K562 (cell line): ENCODE data around the gene SLC13A3. TPM values are rescaled to one million over a fixed set of nuclear protein-coding genes. Genes with fewer than 3 reads are reported as not detected.

Experiments
- ATAC-seq: fragments of 200-7000 bp; cut with Tn5 transposase; 3 replicates; pipeline ENCODE4 v1.9.1; 2020; ENCODE audit warnings: moderate library complexity
- BruUV-seq: library from RNA; stranded (reverse); fragments of 400-500 nt; replicated peaks from 2 replicates; lab custom pipeline; 2021; lab: Mats Ljungman, UMichigan
- CTCF ChIA-PET: fragments of 300-600 bp; formaldehyde crosslinking; extraction: SDS; loops from one replicate; lab custom pipeline; 2021; ENCODE audit warnings: low intra/inter-chr PET ratio; lab: Yijun Ruan, JAX
- POLR2A ChIA-PET: fragments of 300-600, 350-650 bp; sonication (Branson Sonifier 250); formaldehyde crosslinking; extraction: SDS; loops from one replicate; lab custom pipeline; 2021; ENCODE audit warnings: antibody characterized with exemption, inconsistent platforms; lab: Yijun Ruan, JAX
- DNase-seq, 4 experiments: peaks; one replicate each; pipeline versions ENCODE4 v3.0.0 to v3.0.0-alpha.2; 2011 to 2018; ENCODE audit warnings: low spot score in 3 of 4, mixed read lengths in 3 of 4; ENCODE audit errors: extremely low read depth in 1 of 4
- FAIRE-seq: peaks from 2 replicates; lab custom pipeline; 2011; peaks lifted over from hg19 to GRCh38; lab: Jason Lieb, UNC
- H2AFZ ChIP-seq: 2 replicates; pipeline ENCODE4 v1.6.0; 2011; ENCODE audit warnings: low read depth, low read length, control low read depth, inconsistent platforms
- H3K27ac ChIP-seq: fragments of 200-600 bp; 3 replicates; pipeline ENCODE4 v1.8.0; 2011; ENCODE audit warnings: low read depth, mild to moderate bottlenecking, control low read depth, inconsistent platforms, low read length, moderate library complexity, mixed read lengths; ENCODE audit errors: extremely low read depth
- H3K27me3 ChIP-seq, 2 experiments: fragments of 300-600 bp in 1 of 2; 2 replicates in 1 of 2; 3 replicates in 1 of 2; pipeline versions ENCODE4 v1.6.0 to v1.8.0; 2011; ENCODE audit warnings: inconsistent platforms in 2 of 2, low read length in 2 of 2, mild to moderate bottlenecking in 1 of 2, mixed read lengths in 1 of 2, moderate library complexity in 1 of 2; ENCODE audit not compliant: control insufficient read depth in 2 of 2, insufficient read depth in 2 of 2
- H3K36me3 ChIP-seq: fragments of 300-600 bp; 3 replicates; pipeline ENCODE4 v1.8.0; 2011; ENCODE audit warnings: mild to moderate bottlenecking, low read length, inconsistent platforms; ENCODE audit not compliant: control insufficient read depth, insufficient read depth
- H3K4me1 ChIP-seq, 2 experiments: fragments of 200-600 bp in 1 of 2; replicated peaks in 1 of 2; 2 replicates in 1 of 2; 3 replicates in 1 of 2; pipeline versions ENCODE4 v1.5.1 to v1.8.0; 2011; ENCODE audit warnings: inconsistent platforms in 2 of 2, low read length in 2 of 2, mild to moderate bottlenecking in 1 of 2, mixed read lengths in 1 of 2, moderate library complexity in 1 of 2; ENCODE audit not compliant: control insufficient read depth in 2 of 2, insufficient read depth in 2 of 2
- H3K4me2 ChIP-seq: 2 replicates; pipeline ENCODE4 v1.6.1; 2011; ENCODE audit warnings: low read length, control low read depth, inconsistent platforms, mixed read lengths; ENCODE audit not compliant: insufficient read depth
- H3K4me3 ChIP-seq: fragments of 200-600 bp; sonication (generic), shearing (Covaris generic); 2 replicates; pipeline ENCODE4 v1.5.1; 2016; ENCODE audit warnings: control low read depth, inconsistent platforms
- H3K79me2 ChIP-seq: fragments of 200-600 bp; 3 replicates; pipeline ENCODE4 v1.8.0; 2011; ENCODE audit warnings: low read length, inconsistent platforms; ENCODE audit not compliant: control insufficient read depth, insufficient read depth
- H3K9ac ChIP-seq, 2 experiments: 2 replicates each; pipeline versions ENCODE4 v1.6.0 to v1.6.1; 2011; ENCODE audit warnings: low read depth in 2 of 2, low read length in 2 of 2, control low read depth in 1 of 2, inconsistent platforms in 1 of 2, mild to moderate bottlenecking in 1 of 2, mixed read lengths in 1 of 2; ENCODE audit not compliant: insufficient read depth in 1 of 2
- H3K9me1 ChIP-seq: one replicate; pipeline ENCODE4 v1.6.0; 2011; ENCODE audit warnings: inconsistent platforms, mild to moderate bottlenecking, low read length, moderate library complexity; ENCODE audit not compliant: control insufficient read depth, insufficient read depth
- H3K9me3 ChIP-seq: replicated peaks from 2 replicates; pipeline ENCODE4 v1.5.1; 2011; ENCODE audit warnings: low read depth, low read length, inconsistent platforms; ENCODE audit not compliant: control insufficient read depth, insufficient read depth
- H4K20me1 ChIP-seq: replicated peaks from 2 replicates; pipeline ENCODE4 v1.6.1; 2011; ENCODE audit warnings: low read length, inconsistent platforms, mixed read lengths; ENCODE audit not compliant: control insufficient read depth, insufficient read depth
- BCOR ChIP-seq: fragments of 450-650 bp; IDR thresholded peaks from 2 replicates; pipeline ENCODE4 v1.6.1; 2016
- CHD1 ChIP-seq: fragments of 200-600 bp; sonication (generic); IDR thresholded peaks from one replicate; pipeline ENCODE4 v1.6.1; 2012; ENCODE audit warnings: mild to moderate bottlenecking, moderate library complexity, low read length, inconsistent platforms
- FOXK1 ChIP-seq: sonication (generic); formaldehyde crosslinking; IDR thresholded peaks from 2 replicates; pipeline ENCODE4 v1.8.0; 2022; ENCODE audit warnings: missing genetic modification reagents, mild to moderate bottlenecking, borderline replicate concordance
- IFI16 ChIP-seq: fragments of 250-450 bp; sonication (Bioruptor Pico); IDR thresholded peaks from 2 replicates; pipeline ENCODE4 v2.1.2; 2022; ENCODE audit warnings: mild to moderate bottlenecking, inconsistent platforms
- KDM1A ChIP-seq, 2 experiments: fragments of 450-650 bp; IDR thresholded peaks; 2 replicates each; pipeline ENCODE4 v1.6.1; 2016; ENCODE audit warnings: mild to moderate bottlenecking in 2 of 2
- PKNOX1 ChIP-seq: fragments of 450-650 bp; IDR thresholded peaks from 2 replicates; pipeline ENCODE4 v1.6.1; 2016
- STAT5A ChIP-seq: IDR thresholded peaks from 2 replicates; pipeline ENCODE4 v1.6.1; 2012; ENCODE audit warnings: low read length, inconsistent platforms, borderline replicate concordance
- STAT6 ChIP-seq: sonication (generic); formaldehyde crosslinking; IDR thresholded peaks from 2 replicates; pipeline ENCODE4 v1.8.1; 2023; ENCODE audit warnings: mild to moderate bottlenecking, missing genetic modification reagents
- ZNF165 ChIP-seq: fragments of 250-450 bp; sonication (Bioruptor Pico); IDR thresholded peaks from 2 replicates; pipeline ENCODE4 v1.4.0; 2020; ENCODE audit warnings: borderline replicate concordance
- WGBS: fragments of 100-300 bp; shearing (Covaris generic); methylation state at CpG from one replicate; pipeline ENCODE4 v1.1.6; 2016; ENCODE audit warnings: low coverage, mixed read lengths; ENCODE audit not compliant: insufficient coverage; ENCODE audit errors: missing lambda C conversion rate; 5-methylcytosine and 5-hydroxymethylcytosine counted together
- in situ Hi-C: fragments of 300-500 bp; cut with MboI; formaldehyde crosslinking; loops from 4 replicates; pipeline ENCODE4 v1.15.0; 2018; ENCODE audit warnings: inconsistent platforms, mixed read lengths
- intact Hi-C: fragments of 100-400 bp; cut with micrococcal nuclease; formaldehyde crosslinking; loops from 2 replicates; pipeline ENCODE4 v1.14.2; 2022
- polyA plus RNA-seq, 8 experiments: library from polyadenylated mRNA; depleted of rRNA in 4 of 8; stranded (reverse) in 5 of 8; unstranded in 3 of 8; fragments of >200 nt; fragmentation: Nextera tagmentation in 2 of 8; fragmentation: Illumina TruSeq in 1 of 8; extraction: Ambion mirVana in 2 of 8; extraction: Trizol in 1 of 8; gene quantifications; 2 replicates each; pipeline versions ENCODE4 v1.2.1 to v1.2.3, GENCODE V29; 2011 to 2014; ENCODE audit warnings: inconsistent platforms in 1 of 8, missing spikeins in 1 of 8
- total RNA-seq, 7 experiments: library from RNA; depleted of rRNA in 6 of 7; stranded (reverse); fragments of >200 nt in 6 of 7; fragmentation: Illumina TruSeq in 2 of 7; extraction: Trizol in 2 of 7; gene quantifications; 2 replicates each; pipeline versions ENCODE4 v1.2.1 to v1.2.3, GENCODE V29; 2011 to 2021; ENCODE audit warnings: low replicate concordance in 1 of 7
- TF ChIP-seq, protein P1 (sequence below): sonication (generic); formaldehyde crosslinking; IDR thresholded peaks from 2 replicates; pipeline ENCODE4 v1.9.0; 2022; ENCODE audit warnings: mild to moderate bottlenecking, missing genetic modification reagents
- TF ChIP-seq, protein P2 (sequence below): fragments of 450-650 bp; IDR thresholded peaks from 2 replicates; pipeline ENCODE4 v1.6.1; 2016; ENCODE audit warnings: antibody characterized with exemption

Gene SLC13A3
- total and polyA plus RNA-seq, 9 of the 15 experiments (the other 6 are each of a cell fraction or from before 2014, with no cell fraction given), result 5.5 to 16.4 (median 8.5) TPM

DNA sequence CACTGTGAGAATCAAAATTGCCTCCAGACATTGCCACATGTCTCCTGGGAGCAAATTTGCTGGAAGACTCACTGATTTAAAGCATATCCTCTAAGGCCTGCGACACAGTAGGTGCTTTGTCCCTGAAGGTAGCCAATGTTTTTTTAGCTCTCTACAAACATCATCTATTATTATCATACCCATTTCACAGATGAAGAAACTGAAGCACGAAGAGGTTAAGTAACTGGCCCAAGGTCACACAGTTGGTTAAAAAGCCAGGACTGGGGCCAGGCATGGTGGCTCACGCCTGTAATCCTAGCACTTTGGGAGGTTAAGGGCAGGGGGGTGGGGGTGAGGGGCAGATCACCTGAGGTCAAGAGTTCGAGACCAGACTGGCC is 12.4 kb downstream of the SLC13A3 start:
- H4K20me1 ChIP-seq, result no peaks in the 10 kb centered on the region
- no peak for FAIRE-seq
- no peak overlapping the region for H3K27ac ChIP-seq
- no peaks in the 10 kb centered on the region for H3K27me3 ChIP-seq
- POLR2A ChIA-PET, result interaction anchor here (1.0 kb wide), 1 partner anchor 44 kb away, joined by 4 read pairs; no protein-coding TSS in a partner anchor
- in situ Hi-C loops (no loop called here), intact Hi-C loops (no loop called here)
- peaks cover 9 to 11% of the 10 kb centered on the region in 2 experiments; a peak in 4 of 5 replicates for H3K4me1 ChIP-seq
- DNase-seq, result no peak
- no peaks in the 10 kb centered on the region for H3K9me3 ChIP-seq
- no peak for ATAC-seq
- no peak overlapping the region for H2AFZ ChIP-seq
- no peaks in the 10 kb centered on the region for H3K79me2 ChIP-seq
- CTCF ChIA-PET, result no interaction called here
- 78% methylated on average over 4 of the region's 4 CpGs for WGBS
- H3K9ac ChIP-seq, result no peak overlapping the region
- H3K36me3 ChIP-seq, result no peaks in the 10 kb centered on the region
- no TSS peak for BruUV-seq
- no peak overlapping the region for H3K4me2 ChIP-seq
- no peak overlapping the region for H3K4me3 ChIP-seq
- no peaks in the 10 kb centered on the region for H3K9me1 ChIP-seq
- TF ChIP-seq FOXK1 (no peak), PKNOX1 (no peak), KDM1A (IDR thresholded peaks at IDR 0.05) (peak in 1 of 2 experiments; percentile 17; a peak in 1 of 4 replicates), IFI16 (CRISPR knock-in tag) (no peak), BCOR (peak; percentile 57; the same call in 1 of the 2 replicates), CHD1 (no peak), ZNF165 (no peak), STAT6 (CRISPR knock-in tag) (no peak), STAT5A (no peak)
- TF ChIP-seq, protein P1, sequence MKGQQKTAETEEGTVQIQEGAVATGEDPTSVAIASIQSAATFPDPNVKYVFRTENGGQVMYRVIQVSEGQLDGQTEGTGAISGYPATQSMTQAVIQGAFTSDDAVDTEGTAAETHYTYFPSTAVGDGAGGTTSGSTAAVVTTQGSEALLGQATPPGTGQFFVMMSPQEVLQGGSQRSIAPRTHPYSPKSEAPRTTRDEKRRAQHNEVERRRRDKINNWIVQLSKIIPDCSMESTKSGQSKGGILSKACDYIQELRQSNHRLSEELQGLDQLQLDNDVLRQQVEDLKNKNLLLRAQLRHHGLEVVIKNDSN (CRISPR knock-in tag), result no peak
- TF ChIP-seq, protein P2, sequence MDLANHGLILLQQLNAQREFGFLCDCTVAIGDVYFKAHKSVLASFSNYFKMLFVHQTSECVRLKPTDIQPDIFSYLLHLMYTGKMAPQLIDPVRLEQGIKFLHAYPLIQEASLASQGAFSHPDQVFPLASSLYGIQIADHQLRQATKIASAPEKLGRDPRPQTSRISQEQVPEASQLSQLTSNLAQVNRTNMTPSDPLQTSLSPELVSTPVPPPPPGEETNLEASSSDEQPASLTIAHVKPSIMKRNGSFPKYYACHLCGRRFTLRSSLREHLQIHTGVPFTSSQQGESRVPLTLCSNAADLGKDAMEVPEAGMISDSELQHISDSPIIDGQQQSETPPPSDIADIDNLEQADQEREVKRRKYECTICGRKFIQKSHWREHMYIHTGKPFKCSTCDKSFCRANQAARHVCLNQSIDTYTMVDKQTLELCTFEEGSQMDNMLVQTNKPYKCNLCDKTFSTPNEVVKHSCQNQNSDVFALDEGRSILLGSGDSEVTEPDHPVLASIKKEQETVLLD, result no peak
